Fibroblast of the aortic adventitia (primary cell): ENCODE data around the gene CYSTM1. TPM values are rescaled to one million over a fixed set of nuclear protein-coding genes. Genes with fewer than 3 reads are reported as not detected.

Experiments
- DNase-seq: peaks from one replicate; pipeline ENCODE4 v3.0.0-alpha.2; 2010; ENCODE audit warnings: low read depth
- H3K4me3 ChIP-seq: 2 replicates; pipeline ENCODE4 v1.5.1; 2011; ENCODE audit warnings: low read depth, mild to moderate bottlenecking, control low read depth, low read length, moderate library complexity
- CTCF ChIP-seq: IDR thresholded peaks from 2 replicates; pipeline ENCODE4 v1.5.1; 2011; ENCODE audit warnings: mild to moderate bottlenecking, low read length, control low read depth, inconsistent platforms; ENCODE audit not compliant: insufficient read depth
- total RNA-seq: library from RNA; depleted of rRNA; stranded (reverse); fragments of >200 nt; gene quantifications from 2 replicates; pipeline ENCODE4 v1.2.3, GENCODE V29; 2012; ENCODE audit warnings: low replicate concordance

CYSTM1 gene
- total RNA-seq, 1 donor, result 43.4 TPM

- H3K4me3 ChIP-seq, result no peak overlapping the region
- DNase-seq, result no peak
- TF ChIP-seq CTCF, result no peak
Observed at GRCh38 chr5:140142246-140142645, 32.7 kb upstream of the CYSTM1 start.

- TF ChIP-seq CTCF, result no peak
- no peak overlapping the region for H3K4me3 ChIP-seq
- no peak for DNase-seq
Observed at GRCh38 chr5:140142856-140143255, 32.1 kb upstream of the CYSTM1 start.

- TF ChIP-seq CTCF, result no peak
- H3K4me3 ChIP-seq, result no peak overlapping the region
- DNase-seq, result no peak
Observed at GRCh38 chr5:140143521-140144258, 31.3 kb upstream of the CYSTM1 start.

- DNase-seq, result no peak
- TF ChIP-seq CTCF, result no peak
- H3K4me3 ChIP-seq, result no peak overlapping the region
Observed at GRCh38 chr5:140145256-140145655, 29.7 kb upstream of the CYSTM1 start.

GRCh38 chr5:140145818-140146522 lies 29.0 kb upstream of the CYSTM1 start:
- TF ChIP-seq CTCF, result peak; percentile 42
- H3K4me3 ChIP-seq, result peak overlapping the region; percentile 50
- DNase-seq, result peak; percentile 59

- no peak for TF ChIP-seq CTCF
- no peak overlapping the region for H3K4me3 ChIP-seq
- DNase-seq, result no peak
Observed at GRCh38 chr5:140146523-140146842, 28.5 kb upstream of the CYSTM1 start.
